Tibial artery (tissue), 4 donors: ENCODE results near the gene CD3E.

Experiments used
- DNase-seq, 2 donors: peaks; one replicate each; pipeline ENCODE4 v3.0.0-alpha.2; 2019
- H3K27ac ChIP-seq, 2 donors: fragments of 200-600 bp; sonication (generic) in 1 of 2; 1 replicate in 1 of 2; 2 replicates in 1 of 2; pipeline ENCODE4 v1.5.1; 2018 to 2019; ENCODE audit warnings: mild to moderate bottlenecking in 1 of 2
- H3K27me3 ChIP-seq, 2 donors: fragments of 200-600 bp; sonication (generic) in 1 of 2; one replicate each; pipeline versions ENCODE4 v1.5.1 to v1.6.0; 2016 to 2019
- H3K36me3 ChIP-seq, 3 donors: fragments of 200-600 bp; sonication (generic) in 2 of 3; one replicate each; pipeline ENCODE4 v1.5.1; 2016 to 2019; ENCODE audit warnings: mild to moderate bottlenecking in 2 of 3
- H3K4me1 ChIP-seq, 4 donors: fragments of 200-600 bp; sonication (generic) in 2 of 4; 1 replicate in 3 of 4; 2 replicates in 1 of 4; pipeline ENCODE4 v1.5.1; 2016 to 2019
- H3K4me3 ChIP-seq, 2 donors: fragments of 200-600 bp; sonication (generic) in 1 of 2; 1 replicate in 1 of 2; 2 replicates in 1 of 2; pipeline ENCODE4 v1.5.1; 2018 to 2019; ENCODE audit warnings: mild to moderate bottlenecking in 2 of 2
- H3K9me3 ChIP-seq, 3 donors: fragments of 200-600 bp; sonication (generic) in 1 of 3; one replicate each; pipeline ENCODE4 v1.5.1; 2016 to 2019
- CTCF ChIP-seq, 2 experiments: fragments of 200-600 bp in 1 of 2; fragments of 450-650 bp in 1 of 2; IDR thresholded peaks; one replicate each; pipeline ENCODE4 v1.5.1; 2017 to 2019; ENCODE audit warnings: antibody characterized with exemption in 2 of 2, mild to moderate bottlenecking in 1 of 2, moderate library complexity in 1 of 2
- intact Hi-C: fragments of 100-400 bp; cut with DNase I; formaldehyde crosslinking; loops from one replicate; pipeline ENCODE4 v1.15.0; 2023; ENCODE audit warnings: low total_unique reads

CD3E gene

DNA sequence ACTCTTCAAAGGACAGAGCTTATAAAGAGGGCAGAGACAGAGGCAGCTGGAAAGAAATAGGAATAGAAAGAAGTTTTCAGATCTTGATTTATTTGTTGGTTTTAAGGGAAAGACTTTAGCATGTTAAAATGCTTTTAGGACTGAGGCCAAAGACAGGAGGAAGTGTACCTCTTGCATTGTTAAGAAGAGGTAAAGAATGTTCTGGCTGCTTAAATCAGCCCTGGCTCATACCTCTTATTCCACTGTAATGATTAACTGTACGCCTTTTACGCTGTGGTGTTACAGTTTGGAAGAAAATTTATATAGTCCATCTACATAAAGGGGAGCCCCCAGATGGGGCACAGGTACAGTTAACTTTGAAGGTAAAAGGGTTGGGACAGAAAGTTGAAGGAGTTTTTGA is 30.3 kb upstream of the CD3E start:
- intact Hi-C loops, result no loop called here
- no peak for DNase-seq
- Histone ChIP-seq H3K9me3 (no peaks in the 10 kb centered on the region), H3K4me3 (no peak overlapping the region), H3K4me1 (no peaks in the 10 kb centered on the region), H3K36me3 (no peaks in the 10 kb centered on the region), H3K27me3 (peaks cover 0 to 15% of the 10 kb centered on the region in 2 donors), H3K27ac (no peak overlapping the region)
- no peak for TF ChIP-seq CTCF (IDR thresholded peaks at IDR 0.05)

DNA sequence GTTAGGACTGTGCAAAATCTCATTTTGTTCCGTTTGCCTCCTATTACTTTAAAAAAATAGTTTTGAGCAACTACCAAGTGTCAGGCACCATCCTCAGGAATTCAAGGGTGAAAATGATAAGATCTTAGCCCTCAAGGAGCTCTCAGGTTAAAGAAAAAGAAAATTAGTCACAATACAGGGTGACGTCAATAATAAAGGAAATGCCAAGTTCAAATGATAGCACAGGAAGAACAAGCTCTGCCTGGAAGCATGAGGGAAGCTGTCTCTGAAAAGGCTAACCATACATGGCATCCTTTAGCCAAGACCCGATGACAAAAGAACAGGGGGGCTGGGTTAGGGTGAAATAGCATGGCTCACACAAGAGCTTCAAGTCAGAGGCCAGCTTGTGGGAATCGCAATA is 29.4 kb upstream of the CD3E start:
- Histone ChIP-seq H3K4me3 (no peak overlapping the region), H3K36me3 (no peaks in the 10 kb centered on the region), H3K27me3 (peaks cover 0 to 8% of the 10 kb centered on the region in 2 donors), H3K4me1 (no peaks in the 10 kb centered on the region), H3K27ac (no peak overlapping the region), H3K9me3 (no peaks in the 10 kb centered on the region)
- TF ChIP-seq CTCF (IDR thresholded peaks at IDR 0.05), result no peak
- no peak for DNase-seq
- intact Hi-C loops, result no loop called here

- no peak for DNase-seq
- Histone ChIP-seq H3K27me3 (peaks cover 0 to 8% of the 10 kb centered on the region in 2 donors), H3K27ac (no peak overlapping the region), H3K4me3 (no peak overlapping the region), H3K4me1 (no peaks in the 10 kb centered on the region), H3K36me3 (no peaks in the 10 kb centered on the region), H3K9me3 (no peaks in the 10 kb centered on the region)
- no peak for TF ChIP-seq CTCF (IDR thresholded peaks at IDR 0.05)
- intact Hi-C loops, result no loop called here
Measured at GRCh38 chr11:118276422-118276821, 28.1 kb upstream of the CD3E start.

DNA sequence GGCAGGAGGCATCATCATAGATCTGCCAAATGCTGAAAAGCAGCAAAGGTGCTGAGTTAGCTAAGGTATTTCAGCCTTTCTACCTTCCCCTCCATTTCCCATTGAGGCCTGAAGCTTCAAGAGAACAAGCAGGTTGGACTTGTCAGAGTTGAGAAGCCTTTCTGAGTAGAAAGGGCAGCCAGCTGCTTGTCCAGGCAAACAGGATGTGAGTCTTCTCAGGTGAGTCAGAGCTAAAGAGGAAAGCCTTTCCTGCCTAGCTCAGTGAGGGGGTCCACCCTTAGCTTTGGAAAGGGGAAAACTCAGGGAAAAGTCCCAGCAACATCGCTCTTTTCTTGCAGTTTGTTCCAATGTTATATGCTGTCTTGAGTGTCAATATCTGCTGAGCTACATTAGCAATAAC is 27.2 kb upstream of the CD3E start:
- TF ChIP-seq CTCF (IDR thresholded peaks at IDR 0.05), result no peak
- H3K27ac ChIP-seq, result no peak overlapping the region

DNA sequence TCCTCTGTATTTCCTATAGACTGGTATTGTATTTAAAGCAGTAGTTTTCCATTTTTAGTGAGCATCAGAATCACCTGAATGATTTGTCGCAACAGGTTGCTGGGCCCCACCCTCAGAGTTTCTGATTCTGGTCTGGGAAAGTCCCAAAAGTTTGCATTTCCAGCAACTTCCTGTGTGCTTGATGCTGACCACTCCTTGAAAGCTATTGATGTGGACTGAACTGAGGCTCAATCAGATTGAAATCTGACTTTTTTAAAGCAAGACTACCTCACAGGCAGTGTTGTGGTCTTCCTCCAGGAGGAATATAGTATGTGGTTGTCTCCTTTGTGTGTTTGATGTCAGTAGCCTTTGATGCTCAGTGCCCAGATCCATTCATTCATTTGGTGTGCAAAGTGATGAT is 23.2 kb upstream of the CD3E start:
- Histone ChIP-seq H3K4me3 (no peak overlapping the region), H3K27me3 (peaks cover 0 to 3% of the 10 kb centered on the region in 2 donors), H3K36me3 (no peaks in the 10 kb centered on the region), H3K27ac (no peak overlapping the region), H3K9me3 (no peaks in the 10 kb centered on the region), H3K4me1 (no peaks in the 10 kb centered on the region)
- TF ChIP-seq CTCF (IDR thresholded peaks at IDR 0.05), result no peak
- DNase-seq, result no peak
- intact Hi-C loops, result no loop called here

More for the DNA sequence above, 27.2 kb upstream of the CD3E start:
- Histone ChIP-seq H3K4me3 (no peak overlapping the region), H3K36me3 (no peaks in the 10 kb centered on the region), H3K27me3 (peaks cover 0 to 8% of the 10 kb centered on the region in 2 donors), H3K4me1 (no peaks in the 10 kb centered on the region), H3K9me3 (no peaks in the 10 kb centered on the region)
- DNase-seq, result no peak
- intact Hi-C loops, result no loop called here

GRCh38 chr11:118282606-118283005 is 21.9 kb upstream of the CD3E start:
- no peak for DNase-seq
- H3K27ac ChIP-seq, result no peak overlapping the region
- no peaks in the 10 kb centered on the region for H3K36me3 ChIP-seq
- no peak for TF ChIP-seq CTCF (IDR thresholded peaks at IDR 0.05)
- intact Hi-C loops, result no loop called here
- no peaks in the 10 kb centered on the region for H3K4me1 ChIP-seq
- H3K27me3 ChIP-seq, result peaks cover 0 to 3% of the 10 kb centered on the region in 2 donors
- H3K9me3 ChIP-seq, result no peaks in the 10 kb centered on the region
- H3K4me3 ChIP-seq, result no peak overlapping the region
